Measurements from ENCODE around the gene RASGRP2. TPM values are rescaled to one million over a fixed set of nuclear protein-coding genes. Genes with fewer than 3 reads are reported as not detected.

Gene RASGRP2
- total and polyA plus RNA-seq, 2 of the 8 experiments (the other 6 are each of a cell fraction or from before 2014, with no cell fraction given), result 40.6 to 45.7 TPM

DNA sequence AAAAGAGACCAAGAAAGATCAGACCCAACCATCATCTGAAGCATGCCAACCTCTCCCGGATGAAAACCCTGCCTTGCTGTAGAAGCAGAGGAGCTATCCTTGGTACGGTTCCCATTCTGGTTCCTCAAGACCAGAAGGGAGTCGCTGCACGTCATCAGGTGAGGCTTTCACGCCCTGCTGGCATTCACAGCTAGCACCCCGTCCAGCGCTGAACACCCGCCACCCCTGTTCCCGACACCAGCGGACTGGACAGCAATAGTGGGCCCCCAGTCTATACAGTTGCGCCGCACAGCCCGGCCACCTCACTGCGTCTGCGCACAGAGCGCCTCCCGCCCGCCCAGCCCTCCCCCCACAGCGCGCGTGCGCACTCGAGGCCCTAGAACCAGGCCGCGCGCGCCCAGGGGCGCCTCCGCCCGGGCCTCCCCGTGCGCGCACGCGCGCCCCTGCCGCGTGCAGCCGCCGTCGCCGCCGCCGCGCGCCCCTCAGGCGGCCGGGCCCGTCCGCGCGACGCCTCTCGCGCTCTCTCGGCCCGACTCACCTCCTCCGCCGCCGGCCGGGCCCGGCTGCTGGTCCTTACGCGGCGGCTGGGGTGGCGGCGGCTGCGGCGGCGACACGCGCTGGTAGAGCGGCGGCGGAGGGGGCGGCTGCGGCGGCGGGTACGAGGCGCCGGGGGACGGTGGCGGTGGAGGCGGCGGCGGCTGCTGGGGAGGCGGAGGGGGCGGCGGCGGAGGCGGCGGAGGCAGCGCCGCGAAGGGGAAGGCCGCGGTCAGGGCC lies 33.7 kb upstream of the RASGRP2 start (continued):
- peak in 1 of 2 experiments; percentile 43; a peak in 1 of 3 replicates for TF ChIP-seq POLR2A (IDR thresholded peaks at IDR 0.05; ENCODE audit: control extremely low read depth in 1 of 2, low read depth in 2 of 2, low read length in 2 of 2)
- TF ChIP-seq HDAC2 (IDR thresholded peaks at IDR 0.05; ENCODE audit: borderline replicate concordance in 1 of 2, low read depth in 2 of 2, low read length in 2 of 2), result peak in 1 of 2 experiments; percentile 75; a peak in 1 of 4 replicates
- TF ChIP-seq, protein P1, sequence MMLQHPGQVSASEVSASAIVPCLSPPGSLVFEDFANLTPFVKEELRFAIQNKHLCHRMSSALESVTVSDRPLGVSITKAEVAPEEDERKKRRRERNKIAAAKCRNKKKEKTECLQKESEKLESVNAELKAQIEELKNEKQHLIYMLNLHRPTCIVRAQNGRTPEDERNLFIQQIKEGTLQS (IDR thresholded peaks at IDR 0.05; ENCODE audit: insufficient read depth, low read depth, low read length), result no peak
- peak; percentile 52 for TF ChIP-seq NRF1 (IDR thresholded peaks at IDR 0.05; ENCODE audit: low read depth, low read length)
- TF ChIP-seq BACH1 (IDR thresholded peaks at IDR 0.05; ENCODE audit: low read length), result no peak
- TF ChIP-seq CREB1 (IDR thresholded peaks at IDR 0.05), result 0 out of 2 replicates have a peak, but pooled peaks have one; percentile 24
- TF ChIP-seq TEAD4 (IDR thresholded peaks at IDR 0.05; ENCODE audit: low read depth, low read length), result no peak
